H4 (cell line): ENCODE measurements around the gene GCN1. TPM values are rescaled to one million over a fixed set of nuclear protein-coding genes. Genes with fewer than 3 reads are reported as not detected.
"Not testable (repeated sequence)": the region's sequence is repeated elsewhere in the genome, so short reads cannot be mapped to it uniquely, and the experiment has no call there.

Source experiments
- DNase-seq: peaks from one replicate; pipeline ENCODE4 v3.0.0-alpha.2; 2015; ENCODE audit warnings: low spot score
- total RNA-seq: library from RNA; depleted of rRNA; stranded (reverse); fragments of >200 nt; shearing (Covaris generic); gene quantifications from 2 replicates; pipeline ENCODE4 v1.2.3, GENCODE V29; 2014

GCN1 gene
- total RNA-seq, 1 experiment from 2014 or later, result 59.7 TPM

GRCh38 chr12:120213758-120214157 lies 19.2 kb upstream of the GCN1 start:
- no peak for DNase-seq

- DNase-seq, result not testable (repeated sequence)
These were observed 18.7 kb upstream of the GCN1 start for GRCh38 chr12:120213182-120213581.

GRCh38 chr12:120212301-120212700 lies 17.8 kb upstream of the GCN1 start:
- DNase-seq, result no peak

GRCh38 chr12:120211904-120212283 lies 17.4 kb upstream of the GCN1 start:
- no peak for DNase-seq

GRCh38 chr12:120211243-120211903 lies 16.9 kb upstream of the GCN1 start:
- DNase-seq, result no peak

GRCh38 chr12:120209851-120210250 lies 15.3 kb upstream of the GCN1 start:
- DNase-seq, result no peak

- no peak for DNase-seq
These were observed 12.7 kb upstream of the GCN1 start for GRCh38 chr12:120207227-120207626.

GRCh38 chr12:120206781-120207180 lies 12.3 kb upstream of the GCN1 start:
- DNase-seq, result not testable (repeated sequence)

GRCh38 chr12:120206228-120206627 lies 11.7 kb upstream of the GCN1 start:
- no peak for DNase-seq

- no peak for DNase-seq
These were observed 9.7 kb upstream of the GCN1 start for GRCh38 chr12:120204171-120204570.

- no peak for DNase-seq
These were observed 5.9 kb upstream of the GCN1 start for GRCh38 chr12:120200364-120200800.

- peak; percentile 28 for DNase-seq
These were observed 5.2 kb upstream of the GCN1 start for GRCh38 chr12:120199595-120200306.

GRCh38 chr12:120199025-120199424 lies 4.5 kb upstream of the GCN1 start:
- no peak for DNase-seq

GRCh38 chr12:120197542-120197887 lies 3.0 kb upstream of the GCN1 start:
- no peak for DNase-seq

GRCh38 chr12:120196817-120197541 lies 2.5 kb upstream of the GCN1 start:
- not testable (repeated sequence) for DNase-seq

GRCh38 chr12:120196363-120196762 lies 1.8 kb upstream of the GCN1 start:
- DNase-seq, result no peak

GRCh38 chr12:120194226-120194533 lies 335 bp downstream of the GCN1 start:
- no peak for DNase-seq

GRCh38 chr12:120193286-120193685 lies 1.2 kb downstream of the GCN1 start:
- DNase-seq, result not testable (repeated sequence)

GRCh38 chr12:120190985-120191480 lies 3.5 kb downstream of the GCN1 start:
- no peak for DNase-seq

- DNase-seq, result no peak
These were observed 4.1 kb downstream of the GCN1 start for GRCh38 chr12:120190386-120190785.

- DNase-seq, result no peak
These were observed 7.9 kb downstream of the GCN1 start for GRCh38 chr12:120186654-120187053.

- DNase-seq, result no peak
These were observed 11.3 kb downstream of the GCN1 start for GRCh38 chr12:120183211-120183631.
